Measurements from ENCODE around the gene DNTT. TPM values are rescaled to one million over a fixed set of nuclear protein-coding genes. Genes with fewer than 3 reads are reported as not detected.

The DNTT gene
- total and polyA plus RNA-seq, 2 of the 13 experiments (the other 11 are each of a cell fraction or from before 2014, with no cell fraction given): not detected

GRCh38 chr10:96337106-96337505 lies 32.9 kb downstream of the DNTT start:
- H3K4me2 ChIP-seq (ENCODE audit: low read depth, low read length): no peak overlapping the region
- no peak overlapping the region for H3K4me3 ChIP-seq (replicated peaks in 1 of 3; ENCODE audit: insufficient read depth in 1 of 3, low read depth in 2 of 3, low read length in 3 of 3)
- TF ChIP-seq ZNF121 (CRISPR knock-in tag; IDR thresholded peaks at IDR 0.05) (no peak), KDM1A (CRISPR knock-in tag; IDR thresholded peaks at IDR 0.05) (no peak), ZNF570 (CRISPR knock-in tag; IDR thresholded peaks at IDR 0.05; ENCODE audit: borderline replicate concordance) (no peak), ARNT2 (CRISPR knock-in tag; IDR thresholded peaks at IDR 0.05; ENCODE audit: low read depth) (no peak)
- TF ChIP-seq, protein P1, sequence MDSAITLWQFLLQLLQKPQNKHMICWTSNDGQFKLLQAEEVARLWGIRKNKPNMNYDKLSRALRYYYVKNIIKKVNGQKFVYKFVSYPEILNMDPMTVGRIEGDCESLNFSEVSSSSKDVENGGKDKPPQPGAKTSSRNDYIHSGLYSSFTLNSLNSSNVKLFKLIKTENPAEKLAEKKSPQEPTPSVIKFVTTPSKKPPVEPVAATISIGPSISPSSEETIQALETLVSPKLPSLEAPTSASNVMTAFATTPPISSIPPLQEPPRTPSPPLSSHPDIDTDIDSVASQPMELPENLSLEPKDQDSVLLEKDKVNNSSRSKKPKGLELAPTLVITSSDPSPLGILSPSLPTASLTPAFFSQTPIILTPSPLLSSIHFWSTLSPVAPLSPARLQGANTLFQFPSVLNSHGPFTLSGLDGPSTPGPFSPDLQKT (CRISPR knock-in tag; IDR thresholded peaks at IDR 0.05; ENCODE audit: borderline replicate concordance): no peak
- no peaks in the 10 kb centered on the region for H3K9me3 ChIP-seq (ENCODE audit: low read length)
- no peaks in the 10 kb centered on the region for H3K36me3 ChIP-seq (replicated peaks in 1 of 2; ENCODE audit: control insufficient read depth in 1 of 2, insufficient read depth in 2 of 2, low read length in 2 of 2)
- H3K79me2 ChIP-seq (ENCODE audit: insufficient read depth, low read length): no peaks in the 10 kb centered on the region
- in situ Hi-C loops (cut with HindIII; ENCODE audit: extremely low pct_ligation_motif_present, low pct_unique_long_range_greater_than_20kb): loop anchor here (5.0 kb wide), 1 partner anchor 320 kb away; no protein-coding TSS in a partner anchor
- no TSS peak for BruUV-seq (replicated peaks)
- no peaks in the 10 kb centered on the region for H4K20me1 ChIP-seq (ENCODE audit: insufficient read depth, low read length)
- DNase-seq (ENCODE audit: low spot score): no peak
- POLR2A ChIA-PET: no interaction called here
- H3K27me3 ChIP-seq (ENCODE audit: control insufficient read depth in 1 of 2, insufficient read depth in 2 of 2, low read length in 2 of 2): 0 out of 5 replicates have a peak, but pooled peaks cover 0 to 4% of the 10 kb centered on the region in 2 experiments
- CTCF ChIA-PET (ENCODE audit: low intra/inter-chr PET ratio, low total read pairs): no interaction called here
- FAIRE-seq: no peak
- 55% methylated on average over 2 of the region's 2 CpGs for WGBS (ENCODE audit: low lambda C conversion rate)
- no peak overlapping the region for H2AFZ ChIP-seq (ENCODE audit: low read length)
- no peak for ATAC-seq
- H3K27ac ChIP-seq (ENCODE audit: extremely low read length, insufficient read depth, low read length): no peak overlapping the region
- intact Hi-C loops (cut with micrococcal nuclease; ENCODE audit: unreplicated experiment): no loop called here
- H3K9ac ChIP-seq (ENCODE audit: insufficient read depth, low read depth, low read length): no peak overlapping the region
- H3K4me1 ChIP-seq (ENCODE audit: insufficient read depth, low read length): peaks cover 7% of the 10 kb centered on the region

DNA sequence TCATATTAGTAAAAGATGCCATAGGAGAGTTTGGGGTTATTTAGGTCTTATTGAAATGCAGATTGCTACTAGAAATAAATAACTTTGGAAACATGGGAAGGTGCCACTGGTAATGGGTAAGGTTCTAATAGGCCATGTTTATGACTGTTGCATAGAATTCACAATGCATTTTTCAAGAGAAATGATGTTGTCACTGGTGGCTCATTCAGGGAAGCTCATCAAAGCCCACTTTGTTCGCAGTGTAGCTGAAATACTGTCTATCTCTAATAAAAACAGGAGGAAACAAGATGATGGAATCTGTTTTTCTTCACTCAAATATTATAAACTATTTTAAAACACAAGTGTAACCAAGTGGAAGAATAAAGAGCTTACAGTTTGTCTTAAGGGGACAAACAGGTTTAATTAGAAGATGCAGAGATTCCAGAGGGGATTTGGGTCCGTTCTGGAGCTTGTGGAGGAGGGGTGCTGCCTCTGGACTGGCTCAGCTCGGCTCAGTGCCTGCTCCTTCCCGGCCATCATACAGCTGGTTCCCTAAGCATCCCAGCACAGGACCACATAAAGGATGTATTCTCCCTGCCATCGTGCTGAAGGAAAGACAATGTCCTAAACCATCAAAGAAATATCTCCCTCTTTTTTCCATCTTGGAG lies 34.2 kb downstream of the DNTT start:
- Histone ChIP-seq H3K27me3 (ENCODE audit: control insufficient read depth in 1 of 2, insufficient read depth in 2 of 2, low read length in 2 of 2) (0 out of 5 replicates have a peak, but pooled peaks cover 0 to 7% of the 10 kb centered on the region in 2 experiments), H3K4me2 (ENCODE audit: low read depth, low read length) (no peak overlapping the region), H4K20me1 (ENCODE audit: insufficient read depth, low read length) (no peaks in the 10 kb centered on the region), H3K36me3 (replicated peaks in 1 of 2; ENCODE audit: control insufficient read depth in 1 of 2, insufficient read depth in 2 of 2, low read length in 2 of 2) (no peaks in the 10 kb centered on the region), H3K4me1 (ENCODE audit: insufficient read depth, low read length) (peaks cover 7% of the 10 kb centered on the region), H2AFZ (ENCODE audit: low read length) (no peak overlapping the region), H3K9me3 (ENCODE audit: low read length) (no peaks in the 10 kb centered on the region), H3K9ac (ENCODE audit: insufficient read depth, low read depth, low read length) (no peak overlapping the region), H3K4me3 (replicated peaks in 1 of 3; ENCODE audit: insufficient read depth in 1 of 3, low read depth in 2 of 3, low read length in 3 of 3) (no peak overlapping the region), H3K27ac (ENCODE audit: extremely low read length, insufficient read depth, low read length) (no peak overlapping the region), H3K79me2 (ENCODE audit: insufficient read depth, low read length) (no peaks in the 10 kb centered on the region)
- intact Hi-C loops (cut with micrococcal nuclease; ENCODE audit: unreplicated experiment): no loop called here
- POLR2A ChIA-PET: no interaction called here
- BruUV-seq (replicated peaks): no TSS peak
- no peak for ATAC-seq
- FAIRE-seq: no peak
- CTCF ChIA-PET (ENCODE audit: low intra/inter-chr PET ratio, low total read pairs): no interaction called here
- WGBS (ENCODE audit: low lambda C conversion rate): 0% methylated on average over 5 of the region's 5 CpGs
- no peak for DNase-seq (ENCODE audit: low spot score)
- in situ Hi-C loops (cut with HindIII; ENCODE audit: extremely low pct_ligation_motif_present, low pct_unique_long_range_greater_than_20kb): loop anchor here (5.0 kb wide), 1 partner anchor 321 kb away; no protein-coding TSS in a partner anchor
- TF ChIP-seq MAZ (IDR thresholded peaks at IDR 0.05; ENCODE audit: borderline replicate concordance, low read depth, low read length): no peak
- no peak for TF ChIP-seq MAZ (CRISPR knock-in tag; IDR thresholded peaks at IDR 0.05; ENCODE audit: low read depth)
- TF ChIP-seq BORCS8-MEF2B (CRISPR knock-in tag; IDR thresholded peaks at IDR 0.05): no peak
- TF ChIP-seq ZNF776 (CRISPR knock-in tag; IDR thresholded peaks at IDR 0.05): no peak
- no peak for TF ChIP-seq HMGA1 (CRISPR knock-in tag; conservative IDR thresholded peaks at IDR 0.05)
- TF ChIP-seq ZNF75D (CRISPR knock-in tag; IDR thresholded peaks at IDR 0.05; ENCODE audit: borderline replicate concordance): no peak
- no peak for TF ChIP-seq ZBTB49 (CRISPR knock-in tag; IDR thresholded peaks at IDR 0.05; ENCODE audit: borderline replicate concordance)
- TF ChIP-seq ZNF264 (CRISPR knock-in tag; IDR thresholded peaks at IDR 0.05): no peak
- no peak for TF ChIP-seq REL (CRISPR knock-in tag; conservative IDR thresholded peaks at IDR 0.05)
- no peak for TF ChIP-seq POLR2G (IDR thresholded peaks at IDR 0.05; ENCODE audit: low read depth, low read length)
